HG03159 (cell line): ENCODE data around the gene ABCG1.
A peak's percentile ranks its signal among the peaks of the same experiment; 100 is the strongest.

Source experiments
- ATAC-seq: cut with Tn5 transposase; IDR thresholded peaks from one replicate; pipeline ENCODE4 v1.9.1; 2021; ENCODE audit warnings: mild to moderate bottlenecking, moderate library complexity; ENCODE audit not compliant: unreplicated experiment

ABCG1 gene

DNA sequence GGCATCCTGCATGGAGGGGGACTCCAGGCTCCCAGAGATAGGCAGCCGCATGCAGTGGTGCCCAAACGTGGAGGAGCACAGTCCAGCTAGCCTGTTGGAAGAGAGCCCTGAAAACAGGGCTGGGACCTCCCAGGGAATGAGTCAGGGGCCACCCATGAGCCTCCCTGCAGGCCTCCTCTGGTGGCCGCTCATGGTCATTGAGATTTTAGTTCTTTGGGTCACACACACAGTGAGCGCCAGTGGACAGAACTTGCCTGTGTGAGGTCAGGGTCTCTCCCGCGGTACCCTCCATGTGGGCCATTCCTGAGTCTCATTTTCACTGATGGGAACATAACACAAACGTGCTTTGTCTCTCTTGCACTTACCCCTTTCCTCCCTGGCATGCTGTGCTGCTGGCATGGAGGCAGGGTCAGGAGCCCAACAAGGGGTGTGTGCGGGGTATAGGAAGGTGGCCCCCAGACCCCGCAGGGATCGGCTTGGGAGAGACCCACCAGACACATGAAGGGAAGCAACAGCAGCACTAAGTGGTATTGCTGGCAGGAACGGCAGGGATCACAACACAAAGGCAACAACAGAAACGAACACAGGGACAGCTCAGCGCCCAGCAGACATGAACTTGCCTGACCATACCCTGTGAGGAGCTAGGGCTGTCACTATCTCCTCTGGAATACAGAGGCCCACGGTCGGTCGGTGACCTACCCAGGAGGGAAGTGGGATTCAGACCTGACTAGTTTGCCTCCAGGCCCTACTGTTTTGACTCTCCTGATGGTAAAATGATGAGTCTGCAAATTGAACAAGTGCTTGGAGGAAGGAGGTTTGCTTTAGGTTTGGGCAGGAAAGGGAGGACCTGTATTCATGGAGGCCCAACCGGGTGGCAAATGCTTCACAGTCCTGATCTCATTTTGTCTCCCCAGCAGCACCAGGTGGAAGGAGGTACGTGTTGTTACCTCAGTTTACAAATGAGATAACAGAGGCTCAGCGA, 31.8 kb downstream of the ABCG1 start:
- ATAC-seq = no peak

DNA sequence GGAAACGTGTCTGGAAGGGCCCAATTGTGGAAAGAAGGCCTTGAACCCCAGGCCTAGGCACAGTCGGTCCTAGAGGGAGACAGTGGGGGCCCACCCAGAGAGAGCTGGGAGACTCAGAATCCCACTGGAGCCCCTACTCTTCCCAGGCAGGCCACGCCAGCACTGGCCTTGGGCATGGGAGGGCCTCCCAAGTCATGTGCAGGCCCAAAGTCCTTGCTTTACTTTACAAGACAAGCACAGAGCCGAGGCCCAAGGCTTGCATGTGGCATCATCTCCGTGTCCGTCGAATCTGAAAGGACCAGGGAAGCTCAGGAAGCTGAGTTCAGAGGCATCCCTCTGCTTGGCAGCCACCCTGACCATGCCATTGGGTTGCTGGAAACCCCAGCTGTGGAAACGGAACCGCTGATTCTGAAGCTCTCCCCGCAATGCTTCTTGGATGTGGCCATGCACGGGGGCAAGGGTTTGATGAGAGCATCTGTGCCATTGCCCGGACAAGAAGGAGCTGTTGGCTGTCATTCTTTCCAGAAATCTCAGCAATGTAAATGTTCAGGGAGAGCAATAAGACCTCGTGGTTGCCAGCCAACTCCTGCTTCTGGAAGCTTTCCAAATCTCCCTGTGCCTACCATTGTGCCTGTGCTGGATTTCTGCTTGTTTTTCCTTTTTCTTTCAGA, 32.8 kb downstream of the ABCG1 start:
- no peak for ATAC-seq

DNA sequence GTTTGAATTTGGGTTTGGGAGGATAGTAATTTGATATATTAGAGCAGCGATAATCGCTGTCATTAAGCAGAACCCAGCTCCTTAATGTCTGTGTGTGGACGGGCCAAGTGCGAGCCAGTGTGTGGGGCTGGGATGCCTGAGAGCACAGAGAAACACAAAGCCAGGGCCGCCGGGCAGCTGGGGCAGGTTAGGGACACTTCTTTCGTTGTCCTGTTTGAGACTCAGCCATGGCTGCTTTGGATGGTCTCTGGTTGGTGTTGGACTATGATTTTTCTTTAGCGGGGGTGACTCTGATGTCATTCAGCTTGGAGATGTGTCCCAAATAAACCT, 33.4 kb downstream of the ABCG1 start:
- ATAC-seq = no peak

DNA sequence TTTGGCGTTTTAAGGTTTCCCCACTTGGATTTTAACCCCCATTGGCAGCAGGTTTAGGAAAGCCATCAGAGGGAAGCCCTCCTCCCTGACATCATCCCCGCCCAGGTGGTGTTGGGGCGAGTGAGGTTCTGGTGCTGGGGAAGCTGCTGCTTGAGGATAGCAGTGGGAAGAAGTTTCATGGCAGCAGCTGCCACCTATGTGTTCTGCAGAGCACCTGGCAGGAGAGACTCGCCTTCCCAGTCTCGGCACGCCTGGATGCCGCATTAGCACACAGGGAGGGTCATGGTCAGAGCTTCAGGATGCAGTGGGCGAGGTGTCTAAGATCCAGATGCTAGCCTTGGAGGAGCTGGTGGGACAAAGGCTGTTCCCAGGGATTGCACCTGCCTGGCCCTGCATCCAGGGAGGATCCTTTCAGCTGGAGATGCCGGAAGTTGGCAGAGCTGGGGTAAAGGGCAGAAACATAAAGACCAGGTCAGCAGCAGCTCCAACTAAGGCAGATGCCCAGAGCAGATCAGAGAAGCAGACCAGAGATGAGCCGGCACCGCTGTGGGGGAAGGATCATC, 33.9 kb downstream of the ABCG1 start:
- ATAC-seq = no peak

DNA sequence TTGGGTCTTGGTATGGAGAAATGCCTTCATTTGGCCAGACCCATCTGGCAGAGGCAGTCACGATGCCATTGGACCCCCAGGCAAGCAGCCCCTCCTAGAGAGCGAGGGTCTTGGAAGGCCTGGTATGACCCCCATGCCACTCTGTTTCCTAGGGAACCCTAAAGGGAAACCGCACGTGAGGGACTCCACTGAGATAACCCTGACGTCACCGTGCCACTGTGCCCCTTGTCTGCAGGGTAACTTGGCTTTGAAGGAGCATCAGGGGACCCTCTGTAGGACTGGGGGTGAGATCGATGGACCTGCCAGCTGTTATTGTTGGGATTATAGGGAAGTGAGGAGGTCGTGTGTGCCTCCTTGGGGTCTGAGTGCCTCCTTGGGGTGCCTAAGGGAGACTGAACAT, 34.5 kb downstream of the ABCG1 start:
- no peak for ATAC-seq

DNA sequence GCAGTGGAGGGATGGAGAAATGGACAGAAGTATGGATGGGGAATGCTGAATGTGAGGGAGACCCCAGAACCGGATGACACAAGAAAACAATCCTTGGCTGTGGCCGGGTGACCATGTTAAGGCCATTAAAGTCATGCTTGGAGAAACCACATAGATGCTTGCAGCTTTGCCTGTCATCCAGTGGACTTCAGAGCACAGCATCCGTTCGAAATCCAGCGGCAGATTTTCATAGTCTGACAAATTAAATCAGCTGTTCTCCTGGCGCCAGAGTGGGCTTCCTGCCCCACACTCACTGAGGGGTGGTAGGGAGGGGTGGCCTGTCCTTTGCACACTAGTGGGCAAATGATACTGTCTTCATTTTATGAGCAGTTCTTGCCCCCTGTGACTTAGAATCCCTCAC, 35.1 kb downstream of the ABCG1 start:
- no peak for ATAC-seq

DNA sequence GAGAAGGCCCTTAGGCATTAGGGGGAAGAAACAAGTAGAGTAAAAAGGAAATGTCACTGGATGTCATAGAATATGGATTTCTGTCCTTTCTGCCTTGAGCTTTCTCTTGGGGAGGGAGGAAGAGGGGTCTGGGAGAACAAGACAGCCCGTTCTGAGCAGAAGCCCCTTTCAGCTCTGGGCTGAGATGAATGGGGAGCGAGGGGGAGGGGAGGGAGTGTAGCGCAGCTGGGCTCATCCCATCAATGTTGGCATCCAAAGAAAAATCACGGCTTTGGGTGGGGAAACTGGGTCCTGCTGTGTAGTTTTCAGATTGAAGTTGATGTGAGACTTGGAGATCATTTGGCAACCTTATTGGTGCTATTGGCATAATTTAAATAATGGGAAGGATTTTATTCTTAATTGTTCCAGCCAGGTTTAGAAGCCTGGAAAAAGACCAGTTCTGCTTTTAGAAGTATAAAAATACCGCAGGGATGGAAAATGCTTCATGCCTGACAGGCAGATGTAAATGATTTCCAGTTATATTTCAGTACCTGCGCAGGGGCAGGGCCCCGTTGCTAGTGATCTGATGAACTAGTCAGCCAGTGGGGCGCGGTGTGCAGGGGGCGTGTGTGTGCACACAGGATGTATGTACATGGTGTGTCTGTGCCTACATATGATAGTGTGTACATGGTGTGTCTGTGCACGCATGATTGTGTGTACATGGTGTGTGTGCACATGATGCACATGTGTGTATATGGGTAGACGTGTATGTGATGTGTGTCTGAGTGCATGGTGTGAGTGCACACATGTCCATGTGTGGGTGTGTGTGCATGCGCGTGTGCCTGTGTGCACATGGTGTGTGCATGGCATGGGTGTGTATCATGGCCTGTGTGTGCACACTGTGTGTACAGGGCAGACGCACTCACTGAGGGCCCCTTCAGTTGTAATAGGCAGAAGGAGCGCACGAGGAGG, 36.0 kb downstream of the ABCG1 start:
- no peak for ATAC-seq

DNA sequence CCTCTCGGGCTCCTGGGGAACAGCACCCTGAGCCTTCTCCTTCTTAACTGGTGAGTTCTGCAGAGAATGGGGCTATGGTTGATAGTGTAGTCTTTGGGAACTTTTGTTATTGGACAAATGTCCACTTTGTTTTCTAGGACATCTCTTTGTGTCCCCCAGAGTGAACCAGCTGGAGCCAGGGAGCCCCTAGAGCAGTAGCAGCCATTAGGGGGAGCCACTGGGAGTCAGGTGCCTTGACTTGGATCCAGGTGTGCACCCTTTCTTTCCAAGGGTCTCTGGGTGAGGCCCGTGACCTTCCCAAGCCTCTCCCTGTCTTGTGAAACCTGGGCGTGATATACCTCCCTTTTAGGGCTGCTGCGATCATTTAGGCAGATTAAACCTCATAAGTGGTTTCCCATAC, 36.9 kb downstream of the ABCG1 start:
- ATAC-seq = no peak

DNA sequence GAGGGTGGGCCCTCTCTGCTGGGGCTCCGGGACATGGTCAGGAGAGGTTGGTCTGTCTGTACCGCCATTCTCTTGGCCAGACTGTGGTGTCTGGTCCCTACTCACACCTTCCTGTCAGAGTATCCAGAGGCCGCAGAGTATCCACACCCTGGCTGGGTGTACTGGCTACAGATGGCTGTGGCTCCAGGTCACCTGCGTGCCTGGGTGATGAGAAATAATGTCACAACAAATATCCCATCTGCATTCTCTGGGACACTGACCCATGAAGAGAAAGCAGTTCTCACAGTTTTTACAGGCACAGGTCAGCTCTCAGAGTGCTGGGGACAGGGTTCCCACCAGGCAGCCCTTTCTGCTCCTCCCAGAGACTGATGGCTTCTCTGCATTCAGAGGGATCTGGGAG, 37.4 kb downstream of the ABCG1 start:
- no peak for ATAC-seq

DNA sequence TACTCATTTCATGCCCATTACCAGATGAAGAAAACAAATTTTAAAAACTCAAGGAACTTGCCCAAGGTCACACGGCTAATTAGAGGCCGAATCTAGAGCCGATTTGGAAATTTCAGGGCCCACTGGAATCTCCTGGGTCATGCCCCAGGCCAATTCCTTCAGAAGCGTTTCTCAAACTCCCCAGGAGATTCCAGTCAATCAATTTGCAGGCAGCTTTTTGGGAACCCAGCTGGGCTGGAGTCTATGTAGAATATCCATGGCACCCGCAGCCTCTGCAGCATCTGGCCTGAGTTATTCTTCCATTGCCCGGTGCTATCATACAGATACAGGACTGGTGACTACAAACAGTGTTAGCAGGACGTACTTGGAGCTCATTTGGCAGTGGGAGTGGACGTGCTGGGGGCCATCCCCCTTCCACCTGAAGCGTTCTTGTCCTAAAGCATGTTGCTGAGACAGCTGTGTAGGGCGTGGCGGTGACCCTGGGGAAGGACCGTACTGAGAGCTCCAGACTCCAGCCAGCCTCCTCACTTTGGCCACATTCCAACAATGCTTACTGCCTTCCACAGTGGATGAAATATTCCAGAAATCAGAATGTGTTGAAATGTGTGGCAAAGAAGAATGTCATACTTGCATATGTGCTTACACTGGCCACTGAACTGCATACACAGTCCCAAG, 38.3 kb downstream of the ABCG1 start:
- ATAC-seq = no peak

DNA sequence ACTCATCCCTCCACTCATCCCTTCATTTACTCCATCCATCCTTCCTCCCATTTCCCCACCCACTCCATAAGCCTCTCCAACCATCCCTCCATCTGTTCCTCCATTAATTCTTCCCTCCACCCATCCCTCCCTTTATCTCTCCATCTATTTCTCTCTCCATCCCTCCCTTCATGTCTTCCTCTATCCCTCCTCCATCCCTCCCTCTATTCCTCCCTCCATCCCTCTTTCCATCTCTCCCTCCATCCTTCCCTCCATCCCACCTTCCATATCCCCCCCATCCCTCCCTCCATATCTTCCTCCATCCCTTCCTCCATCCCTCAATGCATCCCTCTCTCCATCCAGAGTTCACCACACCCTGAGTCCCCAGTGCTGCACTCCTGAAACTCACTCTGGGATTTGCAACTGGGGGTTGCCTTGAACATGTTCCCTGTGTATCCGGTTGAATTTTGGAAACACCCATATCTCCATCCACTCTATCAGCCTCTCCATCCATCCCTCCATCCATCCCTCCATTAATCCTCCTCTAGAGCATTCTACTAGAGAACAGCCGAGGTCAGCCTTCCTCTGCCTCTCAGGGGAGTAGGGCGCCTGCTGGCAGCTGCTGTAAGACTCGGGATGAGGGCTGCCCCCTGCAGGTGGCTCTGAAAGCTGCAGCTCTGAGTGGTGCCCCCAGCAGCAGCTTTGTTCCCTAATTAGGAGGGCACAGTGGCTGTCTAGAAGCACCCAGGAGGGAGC, 39.4 kb downstream of the ABCG1 start:
- ATAC-seq = peak; percentile 62

DNA sequence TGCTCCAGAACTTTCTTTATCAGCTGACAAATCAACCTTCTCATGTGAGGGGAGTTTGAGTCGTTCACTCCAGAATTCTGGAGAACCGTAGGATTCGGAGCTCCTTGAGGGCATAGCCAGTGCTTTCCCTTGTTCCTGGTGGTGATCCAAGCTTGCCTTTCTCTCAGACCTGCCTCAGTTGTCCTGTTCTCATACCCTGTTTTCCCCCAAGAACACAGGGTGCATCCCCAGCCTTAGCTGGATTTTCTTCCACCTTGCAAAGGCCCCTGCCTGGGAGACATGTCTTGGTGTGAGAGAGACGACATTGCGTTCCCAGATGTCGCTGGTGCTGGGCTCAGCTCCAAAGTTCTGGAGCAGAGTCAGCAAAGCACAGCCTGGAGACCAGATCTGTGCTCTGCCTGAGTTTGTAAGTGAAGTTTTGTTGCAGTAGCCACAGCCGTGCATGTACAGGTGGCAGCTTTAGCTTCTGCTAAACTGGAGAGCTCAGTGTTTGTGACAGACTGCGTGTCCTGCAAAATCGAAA, 40.0 kb downstream of the ABCG1 start:
- no peak for ATAC-seq

DNA sequence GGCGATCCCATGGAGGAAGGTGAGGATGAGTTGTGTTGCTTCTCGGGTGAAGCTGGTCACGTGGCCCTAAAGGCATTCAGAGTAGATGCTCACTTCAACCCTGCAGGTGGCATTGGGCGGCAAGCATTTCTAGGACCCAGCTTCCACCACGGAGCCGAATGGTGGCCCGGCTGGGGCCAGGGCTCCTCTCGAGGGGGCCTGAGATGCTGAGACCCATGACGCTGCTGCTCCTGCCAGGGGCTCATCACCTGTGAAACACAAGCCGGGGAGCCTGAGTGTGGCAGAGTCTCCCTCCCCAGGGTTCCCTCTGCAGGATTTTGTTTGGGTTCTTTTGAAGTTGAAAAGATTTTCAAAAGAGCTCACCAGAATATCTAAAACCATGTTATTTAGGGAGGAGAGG, 41.2 kb downstream of the ABCG1 start:
- ATAC-seq = no peak

DNA sequence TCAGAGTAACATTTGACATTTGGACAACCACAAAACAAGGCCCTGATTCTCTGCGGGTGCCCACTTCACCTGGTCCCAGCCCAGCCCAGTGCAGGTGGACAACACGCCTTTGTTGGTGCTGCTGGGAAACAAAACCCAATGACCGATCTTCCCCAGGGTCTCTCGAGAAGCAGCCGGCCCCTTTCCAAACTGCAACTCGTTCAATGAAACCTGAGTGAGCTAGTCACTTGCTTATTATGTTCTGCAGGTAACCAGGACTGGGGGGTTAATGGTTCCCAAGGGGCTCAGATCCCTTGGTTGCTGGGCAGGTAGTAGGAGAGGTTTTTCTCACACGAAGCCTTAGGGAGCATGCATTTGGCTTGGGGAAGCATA, 42.9 kb downstream of the ABCG1 start:
- no peak for ATAC-seq

DNA sequence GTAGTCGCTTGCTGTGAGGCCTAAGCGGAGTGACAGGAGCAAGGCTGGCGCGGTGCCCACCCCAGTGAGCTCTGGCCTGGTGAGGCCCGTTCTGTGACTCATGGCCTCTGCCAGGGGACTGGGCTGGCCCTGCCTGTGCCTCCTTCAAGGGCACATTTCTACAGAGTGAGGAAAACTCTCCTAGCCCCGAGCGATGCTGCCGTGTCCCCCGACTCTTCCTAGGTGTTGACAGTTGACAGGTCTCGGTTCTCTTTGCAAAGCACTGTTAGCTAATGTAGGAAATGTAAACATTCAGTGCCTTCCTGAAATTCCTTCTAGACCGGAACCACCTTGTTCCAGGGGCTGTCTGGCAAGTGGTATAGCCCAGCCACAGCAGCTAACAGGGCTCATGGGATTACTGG, 43.9 kb downstream of the ABCG1 start:
- no peak for ATAC-seq

DNA sequence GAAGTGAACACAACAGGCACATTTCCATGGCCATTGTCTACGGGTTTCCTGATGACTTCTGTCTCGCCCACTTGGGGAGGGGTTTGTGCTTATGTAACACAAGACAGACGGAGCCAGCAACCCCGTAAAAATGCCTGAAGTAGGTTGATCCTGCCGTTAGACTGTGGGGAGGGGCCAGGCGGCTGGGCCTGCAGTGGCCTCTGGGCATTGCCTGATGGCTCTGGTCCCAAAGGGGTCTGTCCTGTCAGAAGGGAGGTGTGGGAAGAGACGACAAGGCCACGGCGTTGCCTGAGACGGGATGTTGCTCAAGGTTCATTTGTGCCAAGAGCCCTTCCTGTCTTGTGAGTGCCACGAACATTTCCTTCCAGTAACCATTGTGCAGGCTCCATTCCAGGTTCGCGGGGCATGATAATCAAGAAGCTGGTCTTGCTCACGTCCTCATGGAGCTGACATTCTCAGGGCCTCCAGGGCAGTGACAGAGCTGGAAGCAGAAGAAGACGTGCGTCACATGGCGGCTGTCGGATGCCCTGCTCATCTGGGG, 44.7 kb downstream of the ABCG1 start:
- ATAC-seq = no peak

DNA sequence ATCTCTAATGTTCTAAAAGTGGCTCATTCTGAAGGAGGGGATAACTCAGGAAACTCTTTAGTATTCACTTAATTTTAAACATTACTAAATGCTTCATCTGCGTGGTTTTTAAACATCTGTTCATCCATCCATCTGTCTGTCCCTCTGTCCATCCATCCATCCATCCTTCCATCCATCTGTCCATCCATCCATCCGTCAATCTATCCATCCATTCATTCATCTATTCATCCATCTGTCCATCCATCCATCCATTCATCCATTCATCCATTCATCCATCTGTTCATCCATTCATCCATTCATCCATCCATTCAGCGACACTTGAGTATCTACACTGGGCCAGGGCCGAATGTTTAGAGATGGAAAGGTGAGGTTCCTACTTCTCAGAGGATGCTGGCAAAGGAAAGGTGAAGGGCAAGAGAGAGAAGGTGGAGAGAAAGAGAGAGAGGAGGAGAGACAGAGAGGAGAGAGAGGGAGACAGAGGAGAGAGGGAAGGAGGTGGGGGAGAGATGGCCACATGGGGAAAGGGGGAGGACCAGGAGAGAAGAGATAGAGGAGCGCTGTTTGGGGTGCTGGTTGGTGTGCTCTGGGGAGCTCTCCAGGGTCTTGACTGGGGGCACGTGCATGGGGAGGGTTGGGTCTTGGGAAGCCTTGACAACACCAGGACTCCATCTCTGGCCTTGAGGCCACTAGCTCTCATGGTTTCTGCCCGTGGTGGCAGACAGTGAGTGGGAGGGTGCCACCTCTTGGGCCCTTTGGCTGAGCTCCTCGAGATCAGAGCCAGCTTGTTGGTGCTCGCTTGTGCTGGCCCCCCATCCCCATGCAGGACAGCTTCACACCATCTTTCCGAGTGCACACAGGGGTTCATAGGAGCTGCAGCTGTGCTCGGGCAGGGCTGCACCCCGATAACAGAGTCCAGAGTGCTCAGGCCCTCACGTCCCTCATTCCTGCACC, 45.6 kb downstream of the ABCG1 start:
- ATAC-seq = no peak

DNA sequence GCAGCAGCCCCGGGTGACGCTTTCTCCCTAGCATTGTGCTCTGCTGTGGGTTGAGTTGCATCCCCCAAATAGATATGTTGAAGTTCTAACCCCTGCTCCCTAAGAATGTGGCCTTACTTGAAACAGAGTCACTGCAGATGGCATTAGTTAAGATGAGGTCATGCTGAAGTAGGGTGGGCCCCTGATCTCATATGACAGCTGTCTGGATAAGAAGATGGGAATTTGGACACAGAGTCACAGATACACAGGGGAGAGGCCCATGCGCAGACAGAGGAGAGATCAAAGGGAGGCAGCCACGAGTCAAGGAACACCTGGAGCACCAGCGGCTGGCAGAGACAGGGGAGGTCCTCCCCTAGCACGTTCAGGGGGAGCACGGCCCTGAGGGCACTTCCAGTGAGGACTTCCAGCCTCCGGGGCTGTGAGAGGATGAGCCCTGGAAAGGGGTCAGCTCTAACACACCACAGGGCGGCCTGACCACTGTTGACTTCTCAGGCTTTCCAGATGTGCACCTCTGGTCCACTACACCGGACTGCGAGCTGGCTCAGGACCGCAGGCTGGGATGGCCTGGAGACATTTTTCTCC, 46.4 kb downstream of the ABCG1 start:
- no peak for ATAC-seq
